A549 treated with AZD9567 at 1 μM for 4 hours (cell line): Measurements from ENCODE around the gene EPG5. TPM values are rescaled to one million over a fixed set of nuclear protein-coding genes. Genes with fewer than 3 reads are reported as not detected.

Experiments
- total RNA-seq: library from RNA; stranded (reverse); fragments of 200-300 nt; extraction: Qiagen RNA extraction; gene quantifications from 5 replicates; pipeline ENCODE4 v1.2.3, GENCODE V29; 2022; ENCODE audit not compliant: insufficient read depth

Gene EPG5, protein sequence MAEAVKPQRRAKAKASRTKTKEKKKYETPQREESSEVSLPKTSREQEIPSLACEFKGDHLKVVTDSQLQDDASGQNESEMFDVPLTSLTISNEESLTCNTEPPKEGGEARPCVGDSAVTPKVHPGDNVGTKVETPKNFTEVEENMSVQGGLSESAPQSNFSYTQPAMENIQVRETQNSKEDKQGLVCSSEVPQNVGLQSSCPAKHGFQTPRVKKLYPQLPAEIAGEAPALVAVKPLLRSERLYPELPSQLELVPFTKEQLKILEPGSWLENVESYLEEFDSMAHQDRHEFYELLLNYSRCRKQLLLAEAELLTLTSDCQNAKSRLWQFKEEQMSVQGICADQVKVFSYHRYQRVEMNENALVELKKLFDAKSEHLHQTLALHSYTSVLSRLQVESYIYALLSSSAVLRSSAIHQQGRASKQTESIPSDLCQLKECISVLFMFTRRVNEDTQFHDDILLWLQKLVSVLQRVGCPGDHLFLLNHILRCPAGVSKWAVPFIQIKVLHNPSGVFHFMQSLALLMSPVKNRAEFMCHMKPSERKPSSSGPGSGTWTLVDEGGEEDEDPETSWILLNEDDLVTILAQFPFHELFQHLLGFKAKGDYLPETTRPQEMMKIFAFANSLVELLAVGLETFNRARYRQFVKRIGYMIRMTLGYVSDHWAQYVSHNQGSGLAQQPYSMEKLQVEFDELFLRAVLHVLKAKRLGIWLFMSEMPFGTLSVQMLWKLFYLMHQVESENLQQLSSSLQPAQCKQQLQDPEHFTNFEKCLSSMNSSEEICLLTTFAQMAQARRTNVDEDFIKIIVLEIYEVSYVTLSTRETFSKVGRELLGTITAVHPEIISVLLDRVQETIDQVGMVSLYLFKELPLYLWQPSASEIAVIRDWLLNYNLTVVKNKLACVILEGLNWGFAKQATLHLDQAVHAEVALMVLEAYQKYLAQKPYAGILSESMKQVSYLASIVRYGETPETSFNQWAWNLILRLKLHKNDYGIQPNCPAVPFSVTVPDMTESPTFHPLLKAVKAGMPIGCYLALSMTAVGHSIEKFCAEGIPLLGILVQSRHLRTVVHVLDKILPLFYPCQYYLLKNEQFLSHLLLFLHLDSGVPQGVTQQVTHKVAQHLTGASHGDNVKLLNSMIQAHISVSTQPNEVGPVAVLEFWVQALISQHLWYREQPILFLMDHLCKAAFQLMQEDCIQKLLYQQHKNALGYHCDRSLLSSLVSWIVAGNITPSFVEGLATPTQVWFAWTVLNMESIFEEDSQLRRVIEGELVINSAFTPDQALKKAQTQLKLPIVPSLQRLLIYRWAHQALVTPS (N-terminal part only)
- total RNA-seq: 3.6 to 5.6 TPM (median 4.2 TPM) in 5 replicates

DNA sequence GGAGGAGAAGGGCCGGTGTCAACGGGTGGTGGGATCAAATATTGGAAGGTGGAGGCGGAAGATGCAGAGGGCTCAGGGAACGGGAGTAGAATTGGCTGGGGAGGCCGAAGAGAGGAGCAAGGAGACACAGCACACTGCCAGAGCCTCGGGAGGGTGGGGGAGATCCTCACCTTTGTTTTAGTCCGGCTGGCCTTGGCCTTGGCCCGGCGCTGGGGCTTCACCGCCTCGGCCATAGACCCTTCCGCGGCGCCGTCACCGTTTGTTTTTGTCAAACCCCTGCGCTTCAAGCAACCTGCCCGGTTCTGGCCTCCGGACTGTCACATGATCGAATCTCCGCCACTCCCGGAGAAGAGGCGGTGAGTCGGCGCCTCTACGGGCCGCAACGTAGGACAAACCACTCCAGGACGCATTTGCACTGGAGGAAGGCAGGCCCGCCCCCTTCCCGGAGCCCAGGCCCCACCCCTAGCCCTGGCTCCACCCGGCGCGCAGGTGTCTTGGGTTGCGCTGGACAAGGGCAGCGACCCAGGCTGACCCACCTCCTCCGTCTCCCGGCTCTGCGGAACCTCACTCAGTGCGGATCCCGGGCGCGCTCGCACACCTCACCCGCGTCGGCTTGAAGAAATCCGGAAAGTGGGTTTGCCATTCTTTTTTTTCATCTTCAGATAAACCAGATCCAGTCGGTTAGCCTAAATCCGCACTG is at the start of gene EPG5:
EPG5 (minus strand) TSS at position 323 of the 700 bp plus-strand sequence; CDS start at position 233, 90 bp downstream.

DNA sequence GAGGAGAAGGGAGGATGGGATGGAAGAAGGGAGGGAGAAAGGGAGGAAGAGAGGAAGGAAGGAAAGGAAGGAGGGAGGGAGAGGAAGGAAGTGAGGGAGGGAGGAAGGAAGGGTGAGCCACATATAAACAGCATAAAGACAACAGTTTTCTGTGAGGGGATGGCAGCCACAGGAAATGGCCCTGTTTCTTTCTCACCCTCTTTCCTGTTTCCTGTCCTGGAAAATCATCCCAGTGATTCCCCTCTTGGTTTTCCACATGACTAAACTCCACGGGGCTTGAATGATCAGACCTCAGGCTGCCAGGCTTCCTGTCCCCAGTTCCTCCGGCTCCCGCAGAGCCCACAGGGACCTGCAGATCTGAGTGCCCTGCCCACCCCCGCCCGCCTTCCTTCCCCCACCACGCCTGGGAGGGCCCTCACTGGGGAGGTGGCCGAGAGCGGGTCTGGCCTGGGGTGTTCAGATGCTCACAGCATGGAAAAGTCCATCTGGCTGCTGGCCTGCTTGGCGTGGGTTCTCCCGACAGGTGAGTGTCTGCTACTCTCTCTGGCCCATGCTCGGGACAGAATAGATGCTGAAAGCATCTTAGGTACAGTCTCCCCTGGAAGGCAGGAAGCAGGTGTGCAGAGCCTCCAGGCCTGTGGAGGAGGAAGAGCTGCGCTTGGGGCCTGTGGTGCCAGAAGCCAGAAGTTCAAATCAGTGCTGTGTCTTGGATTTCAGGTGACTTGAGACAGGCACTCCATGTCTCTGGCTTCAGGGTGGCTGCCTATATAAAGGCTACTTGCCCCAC is 141.7 kb downstream of the EPG5 start, which contains the start of gene SIGLEC15:
SIGLEC15 (plus strand) TSS at position 418 of the 787 bp plus-strand sequence; CDS start at position 472, 54 bp downstream.

Other genes starting within 250 kb of the EPG5 start
- not detected in 5 replicates for gene SLC14A1, start 243.1 kb downstream of the EPG5 start, total RNA-seq
- gene SIGLEC15, start 141.7 kb downstream of the EPG5 start, total RNA-seq: not detected in 5 replicates
- 0.14 to 0.16 TPM (median 0.15 TPM) in 4 of 5 replicates, not detected in the other for gene PSTPIP2, start 104.9 kb upstream of the EPG5 start, total RNA-seq
- gene ATP5F1A, start 131.0 kb upstream of the EPG5 start, total RNA-seq: 303 to 356 TPM (median 319 TPM) in 5 replicates
- gene HAUS1, start 137.1 kb upstream of the EPG5 start, total RNA-seq: 26.3 to 37.7 TPM (median 36.4 TPM) in 5 replicates